H1 (cell line): Measurements from ENCODE around the gene GRID1. TPM values are rescaled to one million over a fixed set of nuclear protein-coding genes. Genes with fewer than 3 reads are reported as not detected.

Experiments used
- CTCF ChIA-PET: fragments of 300-600 bp; sonication (Branson Sonifier 250); formaldehyde crosslinking; loops from one replicate; lab custom pipeline; 2021; ENCODE audit not compliant: partially characterized antibody; lab: Charles Lee
- POLR2A ChIA-PET: fragments of 300-600 bp; sonication (Branson Sonifier 250); formaldehyde crosslinking; loops from one replicate; lab custom pipeline; 2021; ENCODE audit warnings: inconsistent platforms; ENCODE audit not compliant: partially characterized antibody; lab: Charles Lee
- DNase-seq, 2 experiments: peaks; one replicate each; pipeline versions ENCODE4 v3.0.0 to v3.0.0-alpha.2; 2010 to 2022; ENCODE audit warnings: low spot score in 2 of 2, low read depth in 1 of 2, mixed read lengths in 1 of 2
- FAIRE-seq: peaks from 2 replicates; lab custom pipeline; 2011; peaks lifted over from hg19 to GRCh38; lab: Jason Lieb, UNC
- H2AFZ ChIP-seq: 2 replicates; pipeline ENCODE4 v1.8.1; 2012; ENCODE audit warnings: low read length, inconsistent platforms
- H2AK5ac ChIP-seq: 2 replicates; pipeline ENCODE4 v1.6.1; 2013; ENCODE audit warnings: low read depth, low read length
- H2BK120ac ChIP-seq: replicated peaks from 2 replicates; pipeline ENCODE3; 2013; ENCODE audit warnings: low read depth, low read length, inconsistent platforms
- H2BK12ac ChIP-seq: 2 replicates; pipeline ENCODE4 v1.6.1; 2013; ENCODE audit warnings: low read depth, low read length
- H2BK15ac ChIP-seq: 2 replicates; pipeline ENCODE4 v1.6.1; 2013; ENCODE audit warnings: low read length
- H2BK20ac ChIP-seq: 2 replicates; pipeline ENCODE4 v1.6.1; 2013; ENCODE audit warnings: low read length
- H2BK5ac ChIP-seq: 2 replicates; pipeline ENCODE4 v1.6.1; 2013; ENCODE audit warnings: low read depth, low read length
- H3K14ac ChIP-seq: 2 replicates; pipeline ENCODE4 v1.6.1; 2013; ENCODE audit warnings: inconsistent platforms; ENCODE audit not compliant: insufficient read length
- H3K18ac ChIP-seq: 2 replicates; pipeline ENCODE4 v1.6.1; 2013; ENCODE audit warnings: low read length; ENCODE audit errors: extremely low read depth
- H3K23ac ChIP-seq: 2 replicates; pipeline ENCODE4 v1.6.1; 2013; ENCODE audit warnings: inconsistent platforms; ENCODE audit not compliant: insufficient read length
- H3K23me2 ChIP-seq: 2 replicates; pipeline ENCODE4 v1.6.1; 2013; ENCODE audit warnings: low read depth, low read length
- H3K27ac ChIP-seq: 2 replicates; pipeline ENCODE4 v1.6.1; 2011; ENCODE audit warnings: low read depth, low read length, inconsistent platforms
- H3K27me3 ChIP-seq, 4 experiments: replicated peaks in 1 of 4; 1 replicate in 1 of 4; 2 replicates in 3 of 4; pipeline versions ENCODE4 v1.6.1 to v1.8.1; 2011 to 2013; ENCODE audit warnings: low read length in 3 of 4, mild to moderate bottlenecking in 3 of 4, inconsistent platforms in 2 of 4, mixed read lengths in 2 of 4, moderate library complexity in 1 of 4; ENCODE audit not compliant: control insufficient read depth in 3 of 4, insufficient read depth in 3 of 4; ENCODE audit errors: extremely low read depth in 1 of 4
- H3K36me3 ChIP-seq, 4 experiments: 2 replicates each; pipeline versions ENCODE4 v1.6.1 to v1.8.1; 2011 to 2013; ENCODE audit warnings: mild to moderate bottlenecking in 4 of 4, low read length in 3 of 4, moderate library complexity in 2 of 4, control low read depth in 1 of 4, inconsistent platforms in 1 of 4; ENCODE audit not compliant: insufficient read depth in 4 of 4, control insufficient read depth in 2 of 4
- H3K4ac ChIP-seq: replicated peaks from 2 replicates; pipeline ENCODE3; 2013; ENCODE audit warnings: low read length, low read depth, mixed read lengths, inconsistent platforms; ENCODE audit not compliant: insufficient read length
- H3K4me1 ChIP-seq, 4 experiments: replicated peaks in 1 of 4; 1 replicate in 1 of 4; 2 replicates in 3 of 4; pipeline versions ENCODE4 v1.6.1 to v1.8.1; 2011 to 2013; ENCODE audit warnings: low read length in 3 of 4, inconsistent platforms in 2 of 4, mixed read lengths in 1 of 4; ENCODE audit not compliant: insufficient read depth in 4 of 4, control insufficient read depth in 3 of 4
- H3K4me2 ChIP-seq, 2 experiments: 2 replicates each; pipeline versions ENCODE4 v1.6.1 to v1.8.1; 2011 to 2013; ENCODE audit warnings: low read depth in 2 of 2, low read length in 2 of 2, control low read depth in 1 of 2, inconsistent platforms in 1 of 2, mild to moderate bottlenecking in 1 of 2; ENCODE audit not compliant: insufficient read depth in 1 of 2
- H3K4me3 ChIP-seq, 4 experiments: fragments of 200-600, 300-600 bp in 1 of 4; sonication (generic), shearing (Covaris generic), sonication (Bioruptor Twin) in 1 of 4; 2 replicates each; pipeline versions ENCODE4 v1.5.1 to v1.8.1; 2011 to 2016; ENCODE audit warnings: low read length in 4 of 4, low read depth in 3 of 4, control low read depth in 2 of 4, inconsistent platforms in 2 of 4, mild to moderate bottlenecking in 2 of 4, mixed read lengths in 1 of 4, moderate library complexity in 1 of 4; ENCODE audit not compliant: insufficient read depth in 2 of 4; ENCODE audit errors: extremely low read depth in 1 of 4
- H3K56ac ChIP-seq: replicated peaks from 2 replicates; pipeline ENCODE3; 2013; ENCODE audit warnings: low read depth, mild to moderate bottlenecking, mixed read lengths, low read length, inconsistent platforms; ENCODE audit not compliant: insufficient read length
- H3K79me1 ChIP-seq: 2 replicates; pipeline ENCODE4 v1.6.1; 2013; ENCODE audit warnings: low read depth, low read length, control low read depth
- H3K79me2 ChIP-seq, 2 experiments: 2 replicates each; pipeline versions ENCODE4 v1.6.1 to v1.8.1; 2012 to 2013; ENCODE audit warnings: low read length in 2 of 2, mild to moderate bottlenecking in 2 of 2, inconsistent platforms in 1 of 2; ENCODE audit not compliant: insufficient read depth in 2 of 2, control insufficient read depth in 1 of 2
- H3K9ac ChIP-seq, 4 experiments: replicated peaks in 1 of 4; 1 replicate in 1 of 4; 2 replicates in 3 of 4; pipeline versions ENCODE4 v1.6.1 to v1.8.1; 2011 to 2013; ENCODE audit warnings: low read depth in 3 of 4, low read length in 3 of 4, control low read depth in 2 of 4, mild to moderate bottlenecking in 2 of 4, moderate library complexity in 2 of 4, inconsistent platforms in 1 of 4; ENCODE audit errors: extremely low read depth in 1 of 4
- H3K9me3 ChIP-seq, 2 experiments: 2 replicates each; pipeline versions ENCODE4 v1.6.1 to v1.8.1; 2012 to 2013; ENCODE audit warnings: mild to moderate bottlenecking in 2 of 2, moderate library complexity in 2 of 2, control low read depth in 1 of 2, inconsistent platforms in 1 of 2, low read depth in 1 of 2, low read length in 1 of 2, mixed read lengths in 1 of 2; ENCODE audit not compliant: insufficient read depth in 2 of 2
- H4K20me1 ChIP-seq, 2 experiments: replicated peaks in 1 of 2; 2 replicates each; pipeline versions ENCODE3 to v1.8.1; 2011 to 2013; ENCODE audit warnings: inconsistent platforms in 2 of 2, low read length in 2 of 2, mild to moderate bottlenecking in 1 of 2; ENCODE audit not compliant: insufficient read depth in 2 of 2, control insufficient read depth in 1 of 2
- H4K5ac ChIP-seq: 2 replicates; pipeline ENCODE4 v1.6.1; 2013; ENCODE audit warnings: low read length, low read depth, mixed read lengths, inconsistent platforms; ENCODE audit not compliant: insufficient read length
- H4K8ac ChIP-seq: 2 replicates; pipeline ENCODE4 v1.8.0; 2013; ENCODE audit warnings: mild to moderate bottlenecking, moderate library complexity, low read length, inconsistent platforms; ENCODE audit not compliant: insufficient read depth; ENCODE audit errors: extremely low read depth
- H4K91ac ChIP-seq: replicated peaks from 2 replicates; pipeline ENCODE3; 2013; ENCODE audit warnings: low read length, mixed read lengths, inconsistent platforms; ENCODE audit not compliant: insufficient read length
- ASH2L ChIP-seq: fragments of 200-600, 300-600 bp; sonication (generic); IDR thresholded peaks from one replicate; pipeline ENCODE4 v1.7.1; 2017; ENCODE audit warnings: low read length
- CEBPB ChIP-seq: IDR thresholded peaks from 2 replicates; pipeline ENCODE4 v1.6.1; 2012; ENCODE audit warnings: low read depth, low read length
- CHD2 ChIP-seq: IDR thresholded peaks from 2 replicates; pipeline ENCODE4 v1.6.1; 2012; ENCODE audit warnings: low read length, improper control_type of control experiment
- CTCF ChIP-seq, 3 experiments: IDR thresholded peaks; 1 replicate in 2 of 3; 2 replicates in 1 of 3; pipeline versions ENCODE4 v1.5.1 to v1.6.1; 2011; ENCODE audit warnings: low read length in 3 of 3, mild to moderate bottlenecking in 3 of 3, inconsistent platforms in 2 of 3, low read depth in 1 of 3, moderate library complexity in 1 of 3; ENCODE audit not compliant: insufficient read depth in 1 of 3; ENCODE audit errors: control extremely low read depth in 1 of 3
- EZH2 ChIP-seq: fragments of 200-600 bp; sonication (generic); IDR thresholded peaks from 2 replicates; pipeline ENCODE4 v1.7.1; 2012; ENCODE audit warnings: low read depth, mild to moderate bottlenecking, moderate library complexity, low read length, inconsistent platforms; ENCODE audit not compliant: severe bottlenecking
- JUN ChIP-seq: IDR thresholded peaks from 2 replicates; pipeline ENCODE4 v1.6.1; 2011; ENCODE audit warnings: low read depth, mild to moderate bottlenecking, improper control_type of control experiment, low read length
- POLR2A ChIP-seq, 2 experiments: IDR thresholded peaks; 1 replicate in 1 of 2; 2 replicates in 1 of 2; pipeline ENCODE4 v1.6.1; 2011; ENCODE audit warnings: low read depth in 2 of 2, low read length in 2 of 2, mild to moderate bottlenecking in 2 of 2; ENCODE audit errors: control extremely low read depth in 1 of 2
- RFX5 ChIP-seq: IDR thresholded peaks from 2 replicates; pipeline ENCODE4 v1.6.1; 2011; ENCODE audit warnings: low read depth, low read length, improper control_type of control experiment, borderline replicate concordance
- TCF12 ChIP-seq: IDR thresholded peaks from 2 replicates; pipeline ENCODE4 v1.6.1; 2011; ENCODE audit warnings: low read depth, mild to moderate bottlenecking, low read length
- WGBS, 2 experiments: shearing (Covaris generic) in 1 of 2; methylation state at CpG; one replicate each; pipeline versions ENCODE4 v1.1.6 to v1.1.7; 2013 to 2015; ENCODE audit warnings: low lambda C conversion rate in 2 of 2, mixed read lengths in 2 of 2, inconsistent platforms in 1 of 2, low coverage in 1 of 2, missing lambda C conversion rate in 1 of 2; ENCODE audit not compliant: insufficient replicate concordance in 2 of 2, insufficient coverage in 1 of 2, insufficient read length in 1 of 2; ENCODE audit errors: extremely low coverage in 1 of 2, missing lambda C conversion rate in 1 of 2; 5-methylcytosine and 5-hydroxymethylcytosine counted together
- polyA plus RNA-seq, 7 experiments: library from polyadenylated mRNA; depleted of rRNA in 3 of 7; stranded (reverse) in 5 of 7; unstranded in 2 of 7; fragments of >200 nt in 5 of 7; fragments of 200-250 nt in 2 of 7; gene quantifications; 1 replicate in 5 of 7; 2 replicates in 1 of 7; 4 replicates in 1 of 7; pipeline versions ENCODE4 v1.2.1 to v1.2.3, GENCODE V29; 2011 to 2013; ENCODE audit warnings: missing spikeins in 2 of 7, mixed read lengths in 2 of 7
- total RNA-seq: library from RNA; stranded (reverse); fragmentation: NEBNext Ultra II Directional; extraction: Animal tissue kit (Norgen Biotek cat#: 25700); gene quantifications from 2 replicates; pipeline ENCODE4 v1.2.1, GENCODE V29; 2021

GRID1 gene
- total and polyA plus RNA-seq, 2 of the 8 experiments (the other 6 are each of a cell fraction or from before 2014, with no cell fraction given) = 0.22 to 0.30 TPM

- Histone ChIP-seq H3K9me3 (no peaks in the 10 kb centered on the region), H3K56ac (no peak overlapping the region), H2BK120ac (no peak overlapping the region), H4K91ac (no peak overlapping the region), H3K9ac (no peak overlapping the region), H2AK5ac (no peak overlapping the region), H3K27me3 (no peaks in the 10 kb centered on the region), H4K5ac (no peak overlapping the region), H3K18ac (no peak overlapping the region), H3K23ac (no peak overlapping the region), H2AFZ (no peak overlapping the region), H4K8ac (no peak overlapping the region), H3K23me2 (no peaks in the 10 kb centered on the region), H3K79me1 (no peaks in the 10 kb centered on the region), H3K4me1 (no peaks in the 10 kb centered on the region), H4K20me1 (no peaks in the 10 kb centered on the region), H3K4ac (no peak overlapping the region), H3K79me2 (no peaks in the 10 kb centered on the region), H2BK15ac (no peak overlapping the region), H3K14ac (no peak overlapping the region), H2BK20ac (no peak overlapping the region), H3K4me3 (no peak overlapping the region), H3K27ac (no peak overlapping the region), H2BK12ac (no peak overlapping the region), H3K4me2 (no peak overlapping the region), H3K36me3 (no peaks in the 10 kb centered on the region), H2BK5ac (no peak overlapping the region)
- ChIA-PET CTCF (interaction anchor here (0.6 to 2.2 kb wide), 6 partner anchors 19 to 641 kb away, joined by 3 to 6 read pairs (median 4); no protein-coding TSS in a partner anchor), POLR2A (no interaction called here)
- DNase-seq (peak in 1 of 2 experiments; percentile 22), FAIRE-seq (no peak)
- 85% methylated on average over 5 of the region's 5 CpGs; no CpG with 5 or more reads in 1 of the 2 experiments for WGBS, 2 experiments
- TF ChIP-seq TCF12 (no peak), CHD2 (no peak), POLR2A (IDR thresholded peaks at IDR 0.05; ENCODE audit: control extremely low read depth in 1 of 2, low read depth in 2 of 2, low read length in 2 of 2) (no peak), ASH2L (no peak), RFX5 (no peak), JUN (no peak), CEBPB (no peak), EZH2 (no peak), CTCF (IDR thresholded peaks at IDR 0.05; ENCODE audit: control extremely low read depth in 1 of 3, insufficient read depth in 1 of 3, low read depth in 1 of 3, low read length in 3 of 3) (no peak)
Measured at GRCh38 chr10:86072413-86072812, 294.2 kb downstream of the GRID1 start.
